Endothelial cell of umbilical vein (primary cell): ENCODE results near the gene ZNF888.

ENCODE experiments used
- CTCF ChIP-seq, 2 donors: IDR thresholded peaks; 1 replicate in 1 of 2; 2 replicates in 1 of 2; pipeline ENCODE4 v1.5.1; 2011; ENCODE audit warnings: low read length in 2 of 2, mild to moderate bottlenecking in 2 of 2, moderate library complexity in 2 of 2, control low read depth in 1 of 2, inconsistent platforms in 1 of 2, low read depth in 1 of 2; ENCODE audit not compliant: insufficient read depth in 1 of 2; ENCODE audit errors: extremely low read depth in 1 of 2
- EZH2 ChIP-seq: IDR thresholded peaks from 2 replicates; pipeline ENCODE4 v1.6.1; 2012; ENCODE audit warnings: borderline replicate concordance, low read depth, mild to moderate bottlenecking, moderate library complexity, low read length, inconsistent platforms; ENCODE audit not compliant: severe bottlenecking

- TF ChIP-seq EZH2 (no peak), CTCF (IDR thresholded peaks at IDR 0.05; ENCODE audit: extremely low read depth in 1 of 2, insufficient read depth in 1 of 2, low read depth in 1 of 2, low read length in 2 of 2) (no peak)
Observed at GRCh38 chr19:52941941-52942385, 18.7 kb upstream of the ZNF888 start.
